GM19452 (cell line): ENCODE results near the gene ITGA3.

ENCODE experiments used
- ATAC-seq: cut with Tn5 transposase; IDR thresholded peaks from one replicate; pipeline ENCODE4 v1.9.1; 2021; ENCODE audit not compliant: unreplicated experiment

ITGA3 gene

GRCh38 chr17:50055426-50056216 lies at the start of gene ITGA3:
ITGA3 (plus strand) TSS chr17:50056110; CDS start chr17:50056440, 330 bp downstream.
- ATAC-seq, result no peak

- no peak for ATAC-seq
Observed at GRCh38 chr17:50009282-50009681, 46.6 kb upstream of the ITGA3 start.

- no peak for ATAC-seq
Observed at GRCh38 chr17:50013079-50013478, 42.8 kb upstream of the ITGA3 start.

- no peak for ATAC-seq
Observed at GRCh38 chr17:50014471-50015088, 41.3 kb upstream of the ITGA3 start.

- ATAC-seq, result no peak
Observed at GRCh38 chr17:50015146-50015545, 40.8 kb upstream of the ITGA3 start.

GRCh38 chr17:50018909-50019308 lies 37.0 kb upstream of the ITGA3 start:
- ATAC-seq, result no peak

GRCh38 chr17:50020841-50021599 lies 34.9 kb upstream of the ITGA3 start:
- no peak for ATAC-seq

GRCh38 chr17:50021681-50022370 lies 34.1 kb upstream of the ITGA3 start:
- no peak for ATAC-seq

- no peak for ATAC-seq
Observed at GRCh38 chr17:50022463-50023130, 33.3 kb upstream of the ITGA3 start.

GRCh38 chr17:50023520-50023919 lies 32.4 kb upstream of the ITGA3 start:
- ATAC-seq, result no peak

GRCh38 chr17:50024808-50025207 lies 31.1 kb upstream of the ITGA3 start:
- ATAC-seq, result no peak

GRCh38 chr17:50026046-50026675 lies 29.7 kb upstream of the ITGA3 start:
- no peak for ATAC-seq

GRCh38 chr17:50026837-50027171 lies 29.1 kb upstream of the ITGA3 start:
- ATAC-seq, result no peak

- no peak for ATAC-seq
Observed at GRCh38 chr17:50027172-50027880, 28.6 kb upstream of the ITGA3 start.

- ATAC-seq, result no peak
Observed at GRCh38 chr17:50027881-50028735, 27.8 kb upstream of the ITGA3 start.

- no peak for ATAC-seq
Observed at GRCh38 chr17:50028736-50029120, 27.2 kb upstream of the ITGA3 start.

GRCh38 chr17:50029185-50029584 lies 26.7 kb upstream of the ITGA3 start:
- ATAC-seq, result no peak

- ATAC-seq, result no peak
Observed at GRCh38 chr17:50033316-50033715, 22.6 kb upstream of the ITGA3 start.
